Measurements from ENCODE around the gene KCND3. TPM values are rescaled to one million over a fixed set of nuclear protein-coding genes. Genes with fewer than 3 reads are reported as not detected.

The KCND3 gene
- total RNA-seq, 1 donor from 2014 or later, result 0.43 TPM

- no peak overlapping the region for H2AFZ ChIP-seq (ENCODE audit: low read depth, low read length)
Observed at GRCh38 chr1:112030157-112030556, 40.7 kb upstream of the KCND3 start.

GRCh38 chr1:112027696-112028095 is 38.2 kb upstream of the KCND3 start:
- no peaks in the 10 kb centered on the region for H3K36me3 Mint-ChIP-seq (ENCODE audit: low read depth, unreplicated experiment)
- no peak for FAIRE-seq

More at GRCh38 chr1:112030157-112030556, 40.7 kb upstream of the KCND3 start:
- peaks cover 3% of the 10 kb centered on the region for H3K4me1 ChIP-seq (ENCODE audit: insufficient read depth, low read length)
- H3K27ac Mint-ChIP-seq (ENCODE audit: unreplicated experiment), result no peak overlapping the region
- no peak overlapping the region for H3K4me3 ChIP-seq (ENCODE audit: insufficient read depth, low read depth, low read length)
- H3K4me2 ChIP-seq (ENCODE audit: low read length), result no peak overlapping the region
- FAIRE-seq (no peak), DNase-seq (ENCODE audit: low read depth) (no peak)
- H3K9me3 Mint-ChIP-seq (ENCODE audit: unreplicated experiment), result no peaks in the 10 kb centered on the region
- H3K9ac ChIP-seq (ENCODE audit: low read length), result no peak overlapping the region
- TF ChIP-seq EZH2 (IDR thresholded peaks at IDR 0.05; ENCODE audit: insufficient read depth, low read length), result no peak
- TF ChIP-seq, protein P1, sequence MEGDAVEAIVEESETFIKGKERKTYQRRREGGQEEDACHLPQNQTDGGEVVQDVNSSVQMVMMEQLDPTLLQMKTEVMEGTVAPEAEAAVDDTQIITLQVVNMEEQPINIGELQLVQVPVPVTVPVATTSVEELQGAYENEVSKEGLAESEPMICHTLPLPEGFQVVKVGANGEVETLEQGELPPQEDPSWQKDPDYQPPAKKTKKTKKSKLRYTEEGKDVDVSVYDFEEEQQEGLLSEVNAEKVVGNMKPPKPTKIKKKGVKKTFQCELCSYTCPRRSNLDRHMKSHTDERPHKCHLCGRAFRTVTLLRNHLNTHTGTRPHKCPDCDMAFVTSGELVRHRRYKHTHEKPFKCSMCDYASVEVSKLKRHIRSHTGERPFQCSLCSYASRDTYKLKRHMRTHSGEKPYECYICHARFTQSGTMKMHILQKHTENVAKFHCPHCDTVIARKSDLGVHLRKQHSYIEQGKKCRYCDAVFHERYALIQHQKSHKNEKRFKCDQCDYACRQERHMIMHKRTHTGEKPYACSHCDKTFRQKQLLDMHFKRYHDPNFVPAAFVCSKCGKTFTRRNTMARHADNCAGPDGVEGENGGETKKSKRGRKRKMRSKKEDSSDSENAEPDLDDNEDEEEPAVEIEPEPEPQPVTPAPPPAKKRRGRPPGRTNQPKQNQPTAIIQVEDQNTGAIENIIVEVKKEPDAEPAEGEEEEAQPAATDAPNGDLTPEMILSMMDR (IDR thresholded peaks at IDR 0.05; ENCODE audit: insufficient read depth, low read depth, low read length), result no peak
- no peaks in the 10 kb centered on the region for H3K9me3 ChIP-seq (ENCODE audit: insufficient read depth, low read depth, low read length)
- no peak overlapping the region for H3K4me3 Mint-ChIP-seq (ENCODE audit: unreplicated experiment)
- H3K79me2 ChIP-seq (ENCODE audit: insufficient read depth, low read length), result no peaks in the 10 kb centered on the region
- no peaks in the 10 kb centered on the region for H3K36me3 Mint-ChIP-seq (ENCODE audit: low read depth, unreplicated experiment)
- peaks cover 36% of the 10 kb centered on the region for H3K27me3 Mint-ChIP-seq (ENCODE audit: low read depth, unreplicated experiment)
- H3K27me3 ChIP-seq (ENCODE audit: insufficient read depth, low read length), result peaks cover 3% of the 10 kb centered on the region
- H3K36me3 ChIP-seq (ENCODE audit: insufficient read depth, low read length), result no peaks in the 10 kb centered on the region
- no peaks in the 10 kb centered on the region for H3K4me1 Mint-ChIP-seq (ENCODE audit: low read depth, unreplicated experiment)
- no peaks in the 10 kb centered on the region for H4K20me1 ChIP-seq (ENCODE audit: insufficient read depth, low read length)
- H3K27ac ChIP-seq (ENCODE audit: low read depth, low read length), result no peak overlapping the region

GRCh38 chr1:112026501-112026900 is 37.0 kb upstream of the KCND3 start:
- FAIRE-seq, result no peak
- peaks cover 3% of the 10 kb centered on the region for H3K27me3 ChIP-seq (ENCODE audit: insufficient read depth, low read length)

More at GRCh38 chr1:112027696-112028095, 38.2 kb upstream of the KCND3 start:
- Histone ChIP-seq H3K9ac (ENCODE audit: low read length) (no peak overlapping the region), H3K4me3 (ENCODE audit: insufficient read depth, low read depth, low read length) (no peak overlapping the region), H3K9me3 (ENCODE audit: insufficient read depth, low read depth, low read length) (no peaks in the 10 kb centered on the region), H3K4me2 (ENCODE audit: low read length) (no peak overlapping the region), H3K36me3 (ENCODE audit: insufficient read depth, low read length) (no peaks in the 10 kb centered on the region), H4K20me1 (ENCODE audit: insufficient read depth, low read length) (no peaks in the 10 kb centered on the region), H3K79me2 (ENCODE audit: insufficient read depth, low read length) (no peaks in the 10 kb centered on the region), H3K4me1 (ENCODE audit: insufficient read depth, low read length) (peaks cover 3% of the 10 kb centered on the region), H2AFZ (ENCODE audit: low read depth, low read length) (no peak overlapping the region), H3K27ac (ENCODE audit: low read depth, low read length) (no peak overlapping the region), H3K27me3 (ENCODE audit: insufficient read depth, low read length) (peaks cover 3% of the 10 kb centered on the region)
- TF ChIP-seq EZH2 (IDR thresholded peaks at IDR 0.05; ENCODE audit: insufficient read depth, low read length), result no peak
- TF ChIP-seq, protein P1 (IDR thresholded peaks at IDR 0.05; ENCODE audit: insufficient read depth, low read depth, low read length), result no peak
- Mint-ChIP-seq H3K9me3 (ENCODE audit: unreplicated experiment) (no peaks in the 10 kb centered on the region), H3K27me3 (ENCODE audit: low read depth, unreplicated experiment) (peaks cover 30% of the 10 kb centered on the region), H3K27ac (ENCODE audit: unreplicated experiment) (no peak overlapping the region), H3K4me1 (ENCODE audit: low read depth, unreplicated experiment) (no peaks in the 10 kb centered on the region), H3K4me3 (ENCODE audit: unreplicated experiment) (no peak overlapping the region)
- DNase-seq (ENCODE audit: low read depth), result no peak

More at GRCh38 chr1:112026501-112026900, 37.0 kb upstream of the KCND3 start:
- H3K4me3 Mint-ChIP-seq (ENCODE audit: unreplicated experiment), result no peak overlapping the region
- Histone ChIP-seq H3K9me3 (ENCODE audit: insufficient read depth, low read depth, low read length) (no peaks in the 10 kb centered on the region), H3K27ac (ENCODE audit: low read depth, low read length) (no peak overlapping the region), H3K4me1 (ENCODE audit: insufficient read depth, low read length) (peaks cover 3% of the 10 kb centered on the region), H3K4me2 (ENCODE audit: low read length) (no peak overlapping the region), H4K20me1 (ENCODE audit: insufficient read depth, low read length) (no peaks in the 10 kb centered on the region), H3K9ac (ENCODE audit: low read length) (no peak overlapping the region), H2AFZ (ENCODE audit: low read depth, low read length) (no peak overlapping the region), H3K4me3 (ENCODE audit: insufficient read depth, low read depth, low read length) (no peak overlapping the region), H3K36me3 (ENCODE audit: insufficient read depth, low read length) (no peaks in the 10 kb centered on the region), H3K79me2 (ENCODE audit: insufficient read depth, low read length) (no peaks in the 10 kb centered on the region)
- H3K27me3 Mint-ChIP-seq (ENCODE audit: low read depth, unreplicated experiment), result peaks cover 22% of the 10 kb centered on the region
- DNase-seq (ENCODE audit: low read depth), result no peak
- TF ChIP-seq, protein P1 (IDR thresholded peaks at IDR 0.05; ENCODE audit: insufficient read depth, low read depth, low read length), result no peak
- no peak for TF ChIP-seq EZH2 (IDR thresholded peaks at IDR 0.05; ENCODE audit: insufficient read depth, low read length)
- H3K27ac Mint-ChIP-seq (ENCODE audit: unreplicated experiment), result no peak overlapping the region
- H3K9me3 Mint-ChIP-seq (ENCODE audit: unreplicated experiment), result no peaks in the 10 kb centered on the region
- H3K4me1 Mint-ChIP-seq (ENCODE audit: low read depth, unreplicated experiment), result no peaks in the 10 kb centered on the region
- H3K36me3 Mint-ChIP-seq (ENCODE audit: low read depth, unreplicated experiment), result no peaks in the 10 kb centered on the region

All from astrocyte (in vitro differentiated cells and primary cell).